Common myeloid progenitor, CD34-positive (primary cell): ENCODE results near the gene EMID1.

Source experiments
- CTCF ChIA-PET: fragments of 350-600 bp; sonication (Branson Sonifier 250); formaldehyde crosslinking; loops from one replicate; lab custom pipeline; 2021; ENCODE audit warnings: antibody characterized with exemption; lab: Charles Lee
- POLR2A ChIA-PET: fragments of 350-600 bp; sonication (Branson Sonifier 250); formaldehyde crosslinking; loops from one replicate; lab custom pipeline; 2021; ENCODE audit warnings: antibody characterized with exemption; lab: Charles Lee
- DNase-seq, 3 donors: peaks; one replicate each; pipeline versions ENCODE4 v3.0.0 to v3.0.0-alpha.2; 2013
- H3K27ac ChIP-seq, 2 experiments: 1 replicate in 1 of 2; 2 replicates in 1 of 2; pipeline ENCODE4 v1.7.0; 2013; ENCODE audit warnings: inconsistent platforms in 2 of 2, low read length in 2 of 2, mild to moderate bottlenecking in 2 of 2, low read depth in 1 of 2, moderate library complexity in 1 of 2; ENCODE audit not compliant: severe bottlenecking in 2 of 2, insufficient read depth in 1 of 2, poor library complexity in 1 of 2
- H3K27me3 ChIP-seq, 5 experiments: replicated peaks in 2 of 5; 1 replicate in 3 of 5; 2 replicates in 2 of 5; pipeline versions ENCODE4 v1.6.1 to v1.7.0; 2013; ENCODE audit warnings: low read length in 4 of 5, mild to moderate bottlenecking in 2 of 5, moderate library complexity in 2 of 5, inconsistent platforms in 1 of 5; ENCODE audit not compliant: insufficient read depth in 5 of 5, control insufficient read depth in 4 of 5
- H3K36me3 ChIP-seq, 4 experiments: 1 replicate in 2 of 4; 2 replicates in 2 of 4; pipeline versions ENCODE4 v1.6.1 to v1.7.0; 2013; ENCODE audit warnings: low read length in 3 of 4, control low read depth in 1 of 4, mild to moderate bottlenecking in 1 of 4; ENCODE audit not compliant: control insufficient read depth in 4 of 4, insufficient read depth in 4 of 4
- H3K4me1 ChIP-seq, 4 experiments: 1 replicate in 3 of 4; 2 replicates in 1 of 4; pipeline versions ENCODE4 v1.6.1 to v1.7.1; 2013; ENCODE audit warnings: low read length in 3 of 4, mild to moderate bottlenecking in 3 of 4, control low read depth in 1 of 4, inconsistent platforms in 1 of 4, moderate library complexity in 1 of 4; ENCODE audit not compliant: control insufficient read depth in 4 of 4, insufficient read depth in 4 of 4; ENCODE audit errors: control extremely low read depth in 1 of 4
- H3K4me3 ChIP-seq, 7 experiments: 1 replicate in 4 of 7; 2 replicates in 3 of 7; pipeline versions ENCODE4 v1.5.1 to v1.7.0; 2013; ENCODE audit warnings: mild to moderate bottlenecking in 7 of 7, low read length in 6 of 7, moderate library complexity in 6 of 7, inconsistent platforms in 2 of 7, low read depth in 2 of 7, control low read depth in 1 of 7; ENCODE audit not compliant: insufficient read depth in 4 of 7, control insufficient read depth in 1 of 7; ENCODE audit errors: extremely low read depth in 1 of 7
- H3K9me3 ChIP-seq, 5 experiments: 1 replicate in 4 of 5; 2 replicates in 1 of 5; pipeline versions ENCODE4 v1.6.1 to v1.7.1; 2013; ENCODE audit warnings: low read length in 4 of 5, mild to moderate bottlenecking in 2 of 5, inconsistent platforms in 1 of 5, low read depth in 1 of 5, moderate library complexity in 1 of 5; ENCODE audit not compliant: control insufficient read depth in 4 of 5, insufficient read depth in 2 of 5; ENCODE audit errors: control extremely low read depth in 1 of 5
- WGBS: methylation state at CpG from one replicate; pipeline ENCODE4 v1.1.5; 2013; ENCODE audit not compliant: insufficient coverage; 5-methylcytosine and 5-hydroxymethylcytosine counted together

EMID1 gene

DNA sequence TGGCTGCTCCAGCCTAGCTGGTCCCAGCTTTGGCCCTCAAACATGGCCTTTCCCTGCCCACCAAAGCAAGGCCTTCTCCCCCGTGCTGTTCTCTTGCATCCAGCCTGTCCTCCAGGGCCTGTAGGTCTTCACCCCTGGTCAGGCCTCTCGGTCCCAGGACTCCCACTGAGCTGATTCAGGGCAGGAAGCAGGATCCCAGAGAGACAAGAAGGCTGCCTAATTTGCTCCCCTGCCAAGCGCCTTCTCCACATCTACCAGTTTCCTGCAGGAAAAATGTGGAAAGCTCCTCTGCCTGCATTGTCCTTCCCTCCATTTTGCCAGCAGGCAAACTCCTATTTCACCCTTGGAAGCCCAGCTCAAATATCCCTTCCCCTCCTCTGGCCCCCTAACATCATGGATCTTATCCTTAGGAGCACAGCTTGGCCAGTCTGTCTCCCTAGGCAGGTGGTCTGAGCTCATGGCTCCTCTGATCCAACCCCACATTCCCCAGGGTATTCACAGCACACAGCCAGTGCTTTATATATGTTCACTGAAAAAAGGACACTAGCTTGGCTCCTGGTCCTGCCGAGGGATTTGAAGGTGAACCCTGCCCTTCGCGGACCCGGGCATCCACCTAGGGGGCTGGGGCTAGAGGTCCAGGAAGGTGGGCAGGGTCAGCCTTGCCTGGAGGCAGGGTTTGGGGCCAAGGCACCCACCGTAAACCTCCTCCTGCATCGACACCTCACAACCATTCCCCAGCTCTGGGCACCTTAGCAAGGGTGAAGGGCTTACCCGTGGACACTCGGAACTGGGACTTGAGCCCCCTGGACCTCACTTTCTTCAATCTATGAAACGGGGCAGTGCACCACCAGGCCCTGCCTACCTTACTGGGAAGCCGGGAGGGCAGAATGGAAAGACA lies 61.1 kb downstream of the EMID1 start:
- peaks cover 31 to 51% (median 40%) of the 10 kb centered on the region in 4 experiments for H3K4me1 ChIP-seq
- no peak for DNase-seq
- H3K27me3 ChIP-seq = no peaks in the 10 kb centered on the region
- H3K36me3 ChIP-seq = peaks cover under 1 to 54% (median 15%) of the 10 kb centered on the region in 4 experiments
- 16% methylated on average over 10 of the region's 13 CpGs for WGBS
- POLR2A ChIA-PET = interaction anchor here (0.6 to 0.7 kb wide), 2 partner anchors 31 to 37 kb away, joined by 3 read pairs; no protein-coding TSS in a partner anchor
- peak overlapping the region; percentile 100 for H3K27ac ChIP-seq
- H3K9me3 ChIP-seq = no peaks in the 10 kb centered on the region
- peak overlapping the region; percentile 72 to 95 (median 89) for H3K4me3 ChIP-seq
- CTCF ChIA-PET = interaction anchor here (1.1 to 1.3 kb wide), 4 partner anchors 8 to 21 kb away, joined by 3 to 5 read pairs (median 4); no protein-coding TSS in a partner anchor

- peak overlapping the region; percentile 72 to 95 (median 89) for H3K4me3 ChIP-seq
- under 1% methylated on average over 31 of the region's 32 CpGs for WGBS
- ChIA-PET POLR2A (interaction anchor here (0.6 to 0.7 kb wide), 3 partner anchors 32 to 55 kb away, joined by 3 read pairs; no protein-coding TSS in a partner anchor), CTCF (interaction anchor here (1.1 to 1.3 kb wide), 4 partner anchors 9 to 22 kb away, joined by 3 to 5 read pairs (median 4); no protein-coding TSS in a partner anchor)
- H3K9me3 ChIP-seq = no peaks in the 10 kb centered on the region
- H3K36me3 ChIP-seq = peaks cover 4 to 60% (median 19%) of the 10 kb centered on the region in 4 experiments
- H3K27me3 ChIP-seq = no peaks in the 10 kb centered on the region
- DNase-seq = no peak
- peaks cover 31 to 54% (median 40%) of the 10 kb centered on the region in 4 experiments for H3K4me1 ChIP-seq
- peak overlapping the region; percentile 100 for H3K27ac ChIP-seq
Observed at GRCh38 chr22:29267462-29267857, 61.8 kb downstream of the EMID1 start.

DNA sequence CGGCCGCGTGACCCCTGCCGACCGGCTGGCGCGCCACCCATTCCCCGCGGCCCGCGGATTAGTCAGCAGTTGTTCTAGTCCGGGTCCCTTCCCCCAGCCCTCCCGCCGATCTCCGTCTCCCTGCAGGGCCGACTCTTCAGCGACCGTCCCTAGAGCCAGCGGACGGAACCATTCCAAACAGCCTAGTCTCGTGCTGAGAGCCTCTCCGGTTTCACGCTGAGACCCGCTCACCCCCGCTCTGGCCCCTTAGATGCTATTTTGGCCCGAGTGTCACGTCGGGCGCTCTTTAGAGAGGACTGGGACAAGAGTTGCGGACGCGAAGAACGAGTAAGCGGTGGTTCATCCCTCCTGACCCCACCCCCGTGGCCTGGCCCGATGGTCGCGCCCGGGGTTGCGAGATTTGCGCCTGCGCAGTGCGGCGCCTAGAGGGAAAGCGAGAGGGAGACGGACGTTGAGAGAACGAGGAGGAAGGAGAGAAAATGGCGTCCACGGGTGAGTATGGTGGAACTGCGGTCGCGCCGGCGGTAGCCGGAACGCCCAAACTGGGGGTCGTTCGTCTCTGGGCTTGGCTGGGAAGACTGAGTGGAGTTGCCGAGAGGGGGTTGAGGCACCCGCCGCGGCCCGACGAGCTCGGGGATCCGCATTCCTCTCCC lies 62.3 kb downstream of the EMID1 start, which contains the start of the genes EWSR1 and RHBDD3:
Gene EWSR1, plus strand, starts transcription at position 411 of the 653 bp plus-strand sequence. Its CDS starts 69 bp downstream, at position 480.
Gene RHBDD3, minus strand, starts transcription at position 124 of the 653 bp plus-strand sequence. CDS start 2,355 bp downstream, outside the sequence.
- 0% methylated on average over 63 of the region's 67 CpGs for WGBS
- H3K27ac ChIP-seq = peak within 1 kb of the TSS; percentile 100
- H3K36me3 ChIP-seq = peaks cover 8 to 65% (median 24%) of the 10 kb centered on the region in 4 experiments
- H3K9me3 ChIP-seq = no peaks in the 10 kb centered on the region
- ChIA-PET CTCF (interaction anchor here (0.8 to 1.3 kb wide), 3 partner anchors 9 to 19 kb away, joined by 3 to 4 read pairs (median 3); no protein-coding TSS in a partner anchor), POLR2A (interaction anchor here (0.6 to 1.2 kb wide), 5 partner anchors 33 to 65 kb away, joined by 3 to 7 read pairs (median 3); no protein-coding TSS in a partner anchor)
- H3K4me1 ChIP-seq = peaks cover 31 to 58% (median 40%) of the 10 kb centered on the region in 4 experiments
- peak within 1 kb of the TSS; percentile 72 to 95 (median 89) for H3K4me3 ChIP-seq
- peak; percentile 97 to 99 (median 99) for DNase-seq
- H3K27me3 ChIP-seq = no peaks in the 10 kb centered on the region

- CTCF ChIA-PET = interaction anchor here (0.8 to 1.3 kb wide), 2 partner anchors 8 to 18 kb away, joined by 3 read pairs; no protein-coding TSS in a partner anchor
- H3K9me3 ChIP-seq = no peaks in the 10 kb centered on the region
- WGBS = 0% methylated on average over 47 of the region's 51 CpGs
- H3K27me3 ChIP-seq = no peaks in the 10 kb centered on the region
- POLR2A ChIA-PET = interaction anchor here (0.7 to 1.2 kb wide), 2 partner anchors 35 to 65 kb away, joined by 4 to 7 read pairs; no protein-coding TSS in a partner anchor
- H3K27ac ChIP-seq = peak overlapping the region; percentile 100
- H3K4me3 ChIP-seq = peak overlapping the region; percentile 72 to 95 (median 89)
- DNase-seq = peak; percentile 33 to 75 (median 72)
- H3K36me3 ChIP-seq = peaks cover 11 to 70% (median 29%) of the 10 kb centered on the region in 4 experiments
- peaks cover 31 to 58% (median 40%) of the 10 kb centered on the region in 4 experiments for H3K4me1 ChIP-seq
Observed at GRCh38 chr22:29268511-29269229, 63.0 kb downstream of the EMID1 start.

- POLR2A ChIA-PET = interaction anchor here (1.2 kb wide), 1 partner anchor 66 kb away, joined by 4 read pairs; no protein-coding TSS in a partner anchor
- Histone ChIP-seq H3K9me3 (no peaks in the 10 kb centered on the region), H3K36me3 (peaks cover 17 to 70% (median 31%) of the 10 kb centered on the region in 4 experiments), H3K27ac (peak overlapping the region; percentile 100), H3K4me3 (peak overlapping the region; percentile 72 to 95 (median 89)), H3K27me3 (no peaks in the 10 kb centered on the region), H3K4me1 (peaks cover 31 to 58% (median 40%) of the 10 kb centered on the region in 4 experiments)
- under 1% methylated on average over 14 of the region's 14 CpGs for WGBS
- DNase-seq = no peak
- CTCF ChIA-PET = interaction anchor here (1.0 kb wide), 1 partner anchor 23 kb away, joined by 3 read pairs; no protein-coding TSS in a partner anchor
Observed at GRCh38 chr22:29269230-29269604, 63.5 kb downstream of the EMID1 start.
